Astrocyte of the spinal cord (primary cell): ENCODE results near the gene PLAAT2.

Experiments used
- DNase-seq: peaks from one replicate; pipeline ENCODE4 v3.0.0; 2011; ENCODE audit warnings: low read depth, low spot score
- H3K4me3 ChIP-seq: 2 replicates; pipeline ENCODE4 v1.5.1; 2011; ENCODE audit warnings: low read depth, mild to moderate bottlenecking, low read length, moderate library complexity
- in situ Hi-C: cut with HindIII; loops from 2 replicates; pipeline ENCODE4 v1.10.0; 2017; ENCODE audit warnings: low sequenced_read_pairs
- TF ChIP-seq, protein P1 (sequence below): IDR thresholded peaks from 2 replicates; pipeline ENCODE4 v1.5.1; 2012; ENCODE audit warnings: low read depth, mild to moderate bottlenecking, low read length, inconsistent platforms

The PLAAT2 gene

DNA sequence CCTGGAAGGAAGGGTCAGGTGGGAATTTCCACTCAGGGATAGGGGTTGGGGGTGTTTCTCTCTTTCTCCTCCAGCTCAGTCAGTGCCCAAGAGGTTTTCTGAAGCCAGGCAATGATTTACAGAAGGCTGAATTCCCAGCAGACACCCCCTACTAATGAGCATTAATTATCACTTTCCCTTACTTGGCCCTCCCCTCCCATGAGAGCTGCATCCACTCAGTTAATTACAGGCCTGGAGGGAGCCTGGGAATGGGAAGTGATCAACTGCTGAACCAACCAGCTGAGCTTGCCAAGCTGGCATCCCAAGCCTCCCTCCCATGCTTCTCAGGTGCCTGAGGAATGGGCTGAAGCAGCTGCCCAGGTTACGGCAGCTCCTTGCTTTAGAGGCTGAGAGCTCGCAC lies 56.3 kb downstream of the PLAAT2 start:
- no peak overlapping the region for H3K4me3 ChIP-seq
- in situ Hi-C loops, result no loop called here
- DNase-seq, result no peak
- TF ChIP-seq, protein P1, sequence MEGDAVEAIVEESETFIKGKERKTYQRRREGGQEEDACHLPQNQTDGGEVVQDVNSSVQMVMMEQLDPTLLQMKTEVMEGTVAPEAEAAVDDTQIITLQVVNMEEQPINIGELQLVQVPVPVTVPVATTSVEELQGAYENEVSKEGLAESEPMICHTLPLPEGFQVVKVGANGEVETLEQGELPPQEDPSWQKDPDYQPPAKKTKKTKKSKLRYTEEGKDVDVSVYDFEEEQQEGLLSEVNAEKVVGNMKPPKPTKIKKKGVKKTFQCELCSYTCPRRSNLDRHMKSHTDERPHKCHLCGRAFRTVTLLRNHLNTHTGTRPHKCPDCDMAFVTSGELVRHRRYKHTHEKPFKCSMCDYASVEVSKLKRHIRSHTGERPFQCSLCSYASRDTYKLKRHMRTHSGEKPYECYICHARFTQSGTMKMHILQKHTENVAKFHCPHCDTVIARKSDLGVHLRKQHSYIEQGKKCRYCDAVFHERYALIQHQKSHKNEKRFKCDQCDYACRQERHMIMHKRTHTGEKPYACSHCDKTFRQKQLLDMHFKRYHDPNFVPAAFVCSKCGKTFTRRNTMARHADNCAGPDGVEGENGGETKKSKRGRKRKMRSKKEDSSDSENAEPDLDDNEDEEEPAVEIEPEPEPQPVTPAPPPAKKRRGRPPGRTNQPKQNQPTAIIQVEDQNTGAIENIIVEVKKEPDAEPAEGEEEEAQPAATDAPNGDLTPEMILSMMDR, result no peak

GRCh38 chr11:63505857-63506528 lies 57.2 kb downstream of the PLAAT2 start, which contains the start of gene LGALS12:
Gene LGALS12 (plus strand): TSS chr11:63506084. CDS start chr11:63506459, 375 bp downstream.
- peak; percentile 20 for DNase-seq
- in situ Hi-C loops, result no loop called here

DNA sequence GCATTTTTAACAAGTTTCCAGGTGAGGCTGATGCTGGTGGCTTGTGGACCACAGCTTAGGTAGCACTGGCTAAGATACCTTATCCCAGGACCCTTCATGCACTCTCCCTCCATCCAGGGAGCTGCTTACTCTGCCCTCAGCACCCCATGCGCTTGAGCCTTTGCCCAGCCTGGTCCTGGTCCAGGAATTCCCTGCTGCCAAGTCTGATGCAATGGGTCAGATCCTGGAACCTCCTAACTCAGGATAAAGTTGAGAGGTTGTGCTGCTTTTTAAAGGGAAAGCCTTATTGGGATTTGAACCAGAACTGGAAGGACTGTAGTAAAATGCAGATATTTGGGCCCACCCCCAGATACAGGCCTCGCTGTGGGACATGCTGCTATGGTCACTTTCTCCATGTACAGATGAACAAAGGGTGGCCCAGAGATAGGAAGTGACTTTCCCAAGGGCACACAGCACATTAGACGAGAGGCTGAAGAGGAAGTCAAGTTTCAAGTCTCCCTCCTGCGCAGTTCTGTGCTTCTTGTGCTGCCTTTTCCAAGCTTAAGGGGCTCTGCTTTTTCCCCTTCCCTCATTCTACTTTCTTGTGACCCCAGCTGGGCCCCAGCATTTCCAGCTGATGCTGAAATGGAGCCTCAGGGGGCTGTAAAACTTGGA lies 58.1 kb downstream of the PLAAT2 start:
- no peak overlapping the region for H3K4me3 ChIP-seq
- no peak for DNase-seq
- in situ Hi-C loops, result no loop called here
- TF ChIP-seq, protein P1, result no peak

More at GRCh38 chr11:63505857-63506528, 57.2 kb downstream of the PLAAT2 start, which contains the start of gene LGALS12:
- TF ChIP-seq, protein P1, result no peak
- H3K4me3 ChIP-seq, result no peak within 1 kb of the TSS

DNA sequence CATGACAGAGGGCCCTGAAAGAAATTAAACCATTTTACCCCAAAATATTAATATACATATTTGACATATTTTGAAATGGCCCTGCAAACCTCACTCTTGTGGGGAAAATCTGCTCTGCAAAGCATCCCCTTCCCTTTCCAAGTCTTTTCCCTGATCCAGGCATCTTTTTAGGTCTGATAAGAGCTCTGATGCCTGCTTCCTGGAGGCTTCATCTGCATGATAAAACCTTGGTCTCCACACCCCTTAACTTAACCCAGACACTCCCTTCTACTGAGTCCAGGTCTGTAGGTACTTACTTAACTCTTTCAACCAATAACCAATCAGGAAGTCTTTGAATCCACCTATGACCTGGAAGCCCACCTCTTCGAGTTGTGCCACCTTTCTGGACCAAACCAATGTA lies 59.1 kb downstream of the PLAAT2 start:
- DNase-seq, result no peak
- TF ChIP-seq, protein P1, result no peak
- no peak overlapping the region for H3K4me3 ChIP-seq
- in situ Hi-C loops, result no loop called here

GRCh38 chr11:63503492-63503891 lies 59.7 kb downstream of the PLAAT2 start:
- no peak overlapping the region for H3K4me3 ChIP-seq
- TF ChIP-seq, protein P1, result no peak
- no peak for DNase-seq
- in situ Hi-C loops, result no loop called here
